Lower leg skin (tissue), 4 donors: ENCODE data around the gene SFT2D1. TPM values are rescaled to one million over a fixed set of nuclear protein-coding genes. Genes with fewer than 3 reads are reported as not detected.

Source experiments
- DNase-seq, 2 donors: peaks; one replicate each; pipeline ENCODE4 v3.0.0-alpha.2; 2019; ENCODE audit warnings: low spot score in 2 of 2
- H3K4me3 ChIP-seq: fragments of 200-600 bp; sonication (generic); 2 replicates; pipeline ENCODE4 v1.5.1; 2017; ENCODE audit warnings: mild to moderate bottlenecking, low read depth; ENCODE audit not compliant: poor library complexity, severe bottlenecking
- POLR2A ChIP-seq, 2 donors: fragments of 450-650 bp; IDR thresholded peaks; one replicate each; pipeline ENCODE4 v1.6.1; 2016 to 2017; ENCODE audit warnings: antibody characterized with exemption in 2 of 2, mild to moderate bottlenecking in 1 of 2, moderate library complexity in 1 of 2
- WGBS, 2 donors: methylation state at CpG; one replicate each; pipeline ENCODE4 v1.1.5; 2018; 5-methylcytosine and 5-hydroxymethylcytosine counted together
- intact Hi-C: fragments of 100-400 bp; cut with DNase I; formaldehyde crosslinking; loops from one replicate; pipeline ENCODE4 v1.15.0; 2023; ENCODE audit warnings: low total_unique reads
- total RNA-seq, 4 donors: library from RNA; depleted of rRNA; stranded (reverse); fragments of >200 nt; gene quantifications; one replicate each; pipeline ENCODE4 v1.1.0, GENCODE V29; 2016
- TF ChIP-seq, protein P1 (sequence below), 3 donors: fragments of 450-650 bp; IDR thresholded peaks; one replicate each; pipeline ENCODE4 v1.5.1; 2016; ENCODE audit warnings: antibody characterized with exemption in 3 of 3, mild to moderate bottlenecking in 3 of 3, moderate library complexity in 2 of 3

Gene SFT2D1
- total RNA-seq, 4 donors from 2014 or later = 23.6 to 42.9 (median 31.9) TPM

- H3K4me3 ChIP-seq = no peak overlapping the region
- WGBS, 2 donors = 92 to 95% methylated on average over 1 of the region's 1 CpG
- no peak for TF ChIP-seq POLR2A (IDR thresholded peaks at IDR 0.05)
- TF ChIP-seq, protein P1, sequence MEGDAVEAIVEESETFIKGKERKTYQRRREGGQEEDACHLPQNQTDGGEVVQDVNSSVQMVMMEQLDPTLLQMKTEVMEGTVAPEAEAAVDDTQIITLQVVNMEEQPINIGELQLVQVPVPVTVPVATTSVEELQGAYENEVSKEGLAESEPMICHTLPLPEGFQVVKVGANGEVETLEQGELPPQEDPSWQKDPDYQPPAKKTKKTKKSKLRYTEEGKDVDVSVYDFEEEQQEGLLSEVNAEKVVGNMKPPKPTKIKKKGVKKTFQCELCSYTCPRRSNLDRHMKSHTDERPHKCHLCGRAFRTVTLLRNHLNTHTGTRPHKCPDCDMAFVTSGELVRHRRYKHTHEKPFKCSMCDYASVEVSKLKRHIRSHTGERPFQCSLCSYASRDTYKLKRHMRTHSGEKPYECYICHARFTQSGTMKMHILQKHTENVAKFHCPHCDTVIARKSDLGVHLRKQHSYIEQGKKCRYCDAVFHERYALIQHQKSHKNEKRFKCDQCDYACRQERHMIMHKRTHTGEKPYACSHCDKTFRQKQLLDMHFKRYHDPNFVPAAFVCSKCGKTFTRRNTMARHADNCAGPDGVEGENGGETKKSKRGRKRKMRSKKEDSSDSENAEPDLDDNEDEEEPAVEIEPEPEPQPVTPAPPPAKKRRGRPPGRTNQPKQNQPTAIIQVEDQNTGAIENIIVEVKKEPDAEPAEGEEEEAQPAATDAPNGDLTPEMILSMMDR (IDR thresholded peaks at IDR 0.05) = no peak
- intact Hi-C loops = no loop called here
- no peak for DNase-seq
Observed at GRCh38 chr6:166379103-166379586, 36.8 kb upstream of the SFT2D1 start.

- 44 to 76% methylated on average over 2 of the region's 2 CpGs for WGBS, 2 donors
Observed at GRCh38 chr6:166377721-166378120, 35.4 kb upstream of the SFT2D1 start.

GRCh38 chr6:166375013-166375412 lies 32.7 kb upstream of the SFT2D1 start:
- intact Hi-C loops = no loop called here
- 94 to 98% methylated on average over 1 of the region's 1 CpG for WGBS, 2 donors
- no peak for DNase-seq

More at GRCh38 chr6:166377721-166378120, 35.4 kb upstream of the SFT2D1 start:
- DNase-seq = no peak
- TF ChIP-seq POLR2A (IDR thresholded peaks at IDR 0.05) = no peak
- TF ChIP-seq, protein P1 (IDR thresholded peaks at IDR 0.05) = no peak
- intact Hi-C loops = no loop called here
- H3K4me3 ChIP-seq = no peak overlapping the region

DNA sequence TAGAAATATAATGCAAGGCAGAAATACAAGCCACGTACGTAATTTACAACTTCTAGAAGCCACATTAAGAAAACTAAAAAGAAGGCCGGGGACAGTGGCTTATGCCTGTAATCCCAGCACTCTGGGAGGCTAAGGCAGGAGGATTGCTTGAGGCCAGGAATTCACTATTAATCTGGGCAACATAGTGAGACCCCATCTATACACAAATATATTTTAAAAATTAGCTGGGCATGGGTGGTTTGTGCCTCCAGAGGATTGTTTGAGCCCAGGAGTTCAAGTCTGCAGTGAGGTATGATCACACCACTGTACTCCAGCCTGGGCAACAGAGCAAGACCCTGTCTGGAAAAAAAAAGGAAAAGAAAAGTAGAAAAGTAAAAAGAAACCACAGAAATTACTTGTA lies 28.1 kb upstream of the SFT2D1 start:
- DNase-seq = no peak
- TF ChIP-seq POLR2A (IDR thresholded peaks at IDR 0.05) = no peak
- TF ChIP-seq, protein P1 (IDR thresholded peaks at IDR 0.05) = no peak

More at GRCh38 chr6:166375013-166375412, 32.7 kb upstream of the SFT2D1 start:
- TF ChIP-seq, protein P1 (IDR thresholded peaks at IDR 0.05) = no peak
- no peak for TF ChIP-seq POLR2A (IDR thresholded peaks at IDR 0.05)
- no peak overlapping the region for H3K4me3 ChIP-seq

GRCh38 chr6:166369782-166370181 lies 27.4 kb upstream of the SFT2D1 start:
- intact Hi-C loops = loop anchor here (5.0 kb wide), 1 partner anchor 1443 kb away; no protein-coding TSS in a partner anchor

More for the DNA sequence above, 28.1 kb upstream of the SFT2D1 start:
- WGBS, 2 donors = 97% methylated on average over 3 of the region's 3 CpGs
- H3K4me3 ChIP-seq = no peak overlapping the region
- intact Hi-C loops = loop anchor here (5.0 kb wide), 1 partner anchor 1442 kb away; no protein-coding TSS in a partner anchor

More at GRCh38 chr6:166369782-166370181, 27.4 kb upstream of the SFT2D1 start:
- WGBS, 2 donors = 80 to 86% methylated on average over 3 of the region's 3 CpGs
- H3K4me3 ChIP-seq = no peak overlapping the region
- no peak for TF ChIP-seq POLR2A (IDR thresholded peaks at IDR 0.05)
- TF ChIP-seq, protein P1 (IDR thresholded peaks at IDR 0.05) = no peak
- DNase-seq = no peak
